ENCODE results near the gene STK17A. TPM values are rescaled to one million over a fixed set of nuclear protein-coding genes. Genes with fewer than 3 reads are reported as not detected.

STK17A gene
- total and polyA plus RNA-seq, 2 donors from 2014 or later = 12.8 to 15.5 TPM

DNA sequence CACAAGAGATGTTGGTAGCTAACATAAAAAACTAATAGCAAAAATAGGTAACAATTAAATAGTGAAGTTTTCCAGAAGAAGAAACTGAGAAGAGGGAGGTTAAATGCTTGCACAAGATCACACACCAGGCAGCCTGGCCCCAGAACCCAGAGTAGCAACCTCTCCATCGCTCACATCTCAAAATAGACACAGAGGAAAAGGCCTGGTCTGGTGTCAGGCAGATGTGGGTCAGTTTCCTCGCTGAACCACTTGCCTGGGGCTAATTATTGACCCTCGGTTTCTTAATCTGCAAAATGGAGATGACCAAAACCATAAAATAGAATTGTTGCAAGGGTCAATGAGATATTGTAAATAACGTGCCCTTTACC is 44.5 kb upstream of the STK17A start:
- TF ChIP-seq, protein P1, sequence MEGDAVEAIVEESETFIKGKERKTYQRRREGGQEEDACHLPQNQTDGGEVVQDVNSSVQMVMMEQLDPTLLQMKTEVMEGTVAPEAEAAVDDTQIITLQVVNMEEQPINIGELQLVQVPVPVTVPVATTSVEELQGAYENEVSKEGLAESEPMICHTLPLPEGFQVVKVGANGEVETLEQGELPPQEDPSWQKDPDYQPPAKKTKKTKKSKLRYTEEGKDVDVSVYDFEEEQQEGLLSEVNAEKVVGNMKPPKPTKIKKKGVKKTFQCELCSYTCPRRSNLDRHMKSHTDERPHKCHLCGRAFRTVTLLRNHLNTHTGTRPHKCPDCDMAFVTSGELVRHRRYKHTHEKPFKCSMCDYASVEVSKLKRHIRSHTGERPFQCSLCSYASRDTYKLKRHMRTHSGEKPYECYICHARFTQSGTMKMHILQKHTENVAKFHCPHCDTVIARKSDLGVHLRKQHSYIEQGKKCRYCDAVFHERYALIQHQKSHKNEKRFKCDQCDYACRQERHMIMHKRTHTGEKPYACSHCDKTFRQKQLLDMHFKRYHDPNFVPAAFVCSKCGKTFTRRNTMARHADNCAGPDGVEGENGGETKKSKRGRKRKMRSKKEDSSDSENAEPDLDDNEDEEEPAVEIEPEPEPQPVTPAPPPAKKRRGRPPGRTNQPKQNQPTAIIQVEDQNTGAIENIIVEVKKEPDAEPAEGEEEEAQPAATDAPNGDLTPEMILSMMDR (IDR thresholded peaks at IDR 0.05; ENCODE audit: borderline replicate concordance, extremely low read depth, insufficient read depth) = no peak
- H3K27ac ChIP-seq (ENCODE audit: low read depth in 2 of 2, low read length in 2 of 2) = no peak overlapping the region

GRCh38 chr7:43540471-43540870 is 42.4 kb upstream of the STK17A start:
- intact Hi-C loops (cut with DNase I) = no loop called here
- TF ChIP-seq, protein P1 (IDR thresholded peaks at IDR 0.05; ENCODE audit: borderline replicate concordance, extremely low read depth, insufficient read depth) = no peak
- no peak for FAIRE-seq

More for the DNA sequence above, 44.5 kb upstream of the STK17A start:
- no peak for FAIRE-seq
- Histone ChIP-seq H3K4me1 (ENCODE audit: control insufficient read depth in 2 of 3, insufficient read depth in 2 of 3, low read depth in 1 of 3, low read length in 3 of 3) (no peaks in the 10 kb centered on the region), H3K9me3 (ENCODE audit: control insufficient read depth in 2 of 3, insufficient read depth in 1 of 3, low read length in 3 of 3) (no peaks in the 10 kb centered on the region), H3K36me3 (ENCODE audit: control insufficient read depth in 2 of 3, insufficient read depth in 3 of 3, low read length in 3 of 3) (no peaks in the 10 kb centered on the region), H3K9ac (ENCODE audit: low read length in 3 of 3) (no peak overlapping the region), H3K27me3 (ENCODE audit: control insufficient read depth, insufficient read depth, low read length) (no peaks in the 10 kb centered on the region), H3K4me3 (ENCODE audit: low read length in 3 of 3) (no peak overlapping the region)
- intact Hi-C loops (cut with DNase I) = no loop called here
- DNase-seq = no peak

DNA sequence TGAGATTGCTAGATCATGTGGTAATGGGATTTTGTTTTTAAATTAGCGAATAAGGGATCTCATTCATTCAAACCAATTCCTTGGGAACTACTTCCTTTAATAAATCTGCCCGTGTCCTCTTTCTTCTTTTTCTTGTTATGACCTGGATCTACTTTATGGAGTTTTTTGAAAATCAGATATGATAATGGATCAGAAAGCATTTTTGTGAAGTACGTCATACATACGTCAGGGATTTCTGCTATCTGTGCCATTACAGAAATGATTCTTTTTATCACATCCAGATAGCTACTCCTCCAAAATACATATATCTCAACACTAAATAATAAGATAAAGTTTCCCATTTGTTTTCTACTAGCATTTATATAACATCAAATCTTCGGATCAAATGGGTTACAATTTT is 40.2 kb upstream of the STK17A start:
- DNase-seq (no peak), FAIRE-seq (no peak)
- Histone ChIP-seq H3K4me3 (ENCODE audit: low read length in 3 of 3) (no peak overlapping the region), H3K9me3 (ENCODE audit: control insufficient read depth in 2 of 3, insufficient read depth in 1 of 3, low read length in 3 of 3) (no peaks in the 10 kb centered on the region), H3K27ac (ENCODE audit: low read depth in 2 of 2, low read length in 2 of 2) (no peak overlapping the region), H3K9ac (ENCODE audit: low read length in 3 of 3) (no peak overlapping the region), H3K4me1 (ENCODE audit: control insufficient read depth in 2 of 3, insufficient read depth in 2 of 3, low read depth in 1 of 3, low read length in 3 of 3) (no peaks in the 10 kb centered on the region), H3K36me3 (ENCODE audit: control insufficient read depth in 2 of 3, insufficient read depth in 3 of 3, low read length in 3 of 3) (no peaks in the 10 kb centered on the region), H3K27me3 (ENCODE audit: control insufficient read depth, insufficient read depth, low read length) (no peaks in the 10 kb centered on the region)
- TF ChIP-seq, protein P1 (IDR thresholded peaks at IDR 0.05; ENCODE audit: borderline replicate concordance, extremely low read depth, insufficient read depth) = no peak
- intact Hi-C loops (cut with DNase I) = no loop called here

More at GRCh38 chr7:43540471-43540870, 42.4 kb upstream of the STK17A start:
- DNase-seq = no peak
- Histone ChIP-seq H3K36me3 (ENCODE audit: control insufficient read depth in 2 of 3, insufficient read depth in 3 of 3, low read length in 3 of 3) (no peaks in the 10 kb centered on the region), H3K27ac (ENCODE audit: low read depth in 2 of 2, low read length in 2 of 2) (no peak overlapping the region), H3K4me1 (ENCODE audit: control insufficient read depth in 2 of 3, insufficient read depth in 2 of 3, low read depth in 1 of 3, low read length in 3 of 3) (no peaks in the 10 kb centered on the region), H3K9ac (ENCODE audit: low read length in 3 of 3) (no peak overlapping the region), H3K27me3 (ENCODE audit: control insufficient read depth, insufficient read depth, low read length) (no peaks in the 10 kb centered on the region), H3K9me3 (ENCODE audit: control insufficient read depth in 2 of 3, insufficient read depth in 1 of 3, low read length in 3 of 3) (no peaks in the 10 kb centered on the region), H3K4me3 (ENCODE audit: low read length in 3 of 3) (no peak overlapping the region)

- intact Hi-C loops (cut with DNase I) = no loop called here
- Histone ChIP-seq H3K27me3 (ENCODE audit: control insufficient read depth, insufficient read depth, low read length) (no peaks in the 10 kb centered on the region), H3K27ac (ENCODE audit: low read depth in 2 of 2, low read length in 2 of 2) (no peak overlapping the region), H3K9ac (ENCODE audit: low read length in 3 of 3) (no peak overlapping the region), H3K36me3 (ENCODE audit: control insufficient read depth in 2 of 3, insufficient read depth in 3 of 3, low read length in 3 of 3) (no peaks in the 10 kb centered on the region), H3K4me1 (ENCODE audit: control insufficient read depth in 2 of 3, insufficient read depth in 2 of 3, low read depth in 1 of 3, low read length in 3 of 3) (no peaks in the 10 kb centered on the region), H3K4me3 (ENCODE audit: low read length in 3 of 3) (no peak overlapping the region), H3K9me3 (ENCODE audit: control insufficient read depth in 2 of 3, insufficient read depth in 1 of 3, low read length in 3 of 3) (no peaks in the 10 kb centered on the region)
- DNase-seq (no peak), FAIRE-seq (no peak)
- TF ChIP-seq, protein P1 (IDR thresholded peaks at IDR 0.05; ENCODE audit: borderline replicate concordance, extremely low read depth, insufficient read depth) = no peak
Measured at GRCh38 chr7:43546231-43546630, 36.7 kb upstream of the STK17A start.
